AG04450 (cell line): ENCODE results near the gene RUSC1. TPM values are rescaled to one million over a fixed set of nuclear protein-coding genes. Genes with fewer than 3 reads are reported as not detected.

ENCODE experiments used
- CTCF ChIA-PET: fragments of 300-600, 350-600 bp; formaldehyde crosslinking; extraction: SDS; loops from one replicate; lab custom pipeline; 2022; ENCODE audit warnings: antibody characterized with exemption, inconsistent platforms; lab: Charles Lee
- POLR2A ChIA-PET: fragments of 350-600 bp; formaldehyde crosslinking; extraction: SDS; loops from one replicate; lab custom pipeline; 2021; ENCODE audit warnings: antibody characterized with exemption, inconsistent platforms; lab: Yijun Ruan, JAX
- DNase-seq: peaks from one replicate; pipeline ENCODE4 v3.0.0-alpha.2; 2011; ENCODE audit warnings: low read depth, low spot score
- H3K27ac ChIP-seq: one replicate; pipeline ENCODE4 v1.5.1; 2012; ENCODE audit warnings: low read depth, low read length, control low read depth
- H3K27me3 ChIP-seq: one replicate; pipeline ENCODE4 v1.6.0; 2012; ENCODE audit warnings: low read length; ENCODE audit not compliant: control insufficient read depth, insufficient read depth
- H3K4me3 ChIP-seq: 2 replicates; pipeline ENCODE4 v1.5.1; 2011; ENCODE audit warnings: mild to moderate bottlenecking, low read depth, low read length, control low read depth
- H3K9me3 ChIP-seq: 2 replicates; pipeline ENCODE4 v1.5.1; 2012; ENCODE audit warnings: low read length; ENCODE audit not compliant: control insufficient read depth, insufficient read depth
- CTCF ChIP-seq: IDR thresholded peaks from 2 replicates; pipeline ENCODE4 v1.5.1; 2011; ENCODE audit warnings: low read depth, low read length, control low read depth, inconsistent platforms
- polyA plus RNA-seq: library from polyadenylated mRNA; depleted of rRNA; stranded (reverse); fragments of >200 nt; gene quantifications from 2 replicates; pipeline ENCODE4 v1.2.3, GENCODE V29; 2011

The RUSC1 gene
- polyA plus RNA-seq, 1 experiment = 20.9 TPM

- no peak for DNase-seq
- POLR2A ChIA-PET = interaction anchor here (0.7 kb wide), 1 partner anchor 14 kb away, joined by 3 read pairs; no protein-coding TSS in a partner anchor
- no peaks in the 10 kb centered on the region; the same call in 1 of the 2 replicates for H3K9me3 ChIP-seq
- CTCF ChIA-PET = interaction anchor here (1.7 kb wide), 1 partner anchor 66 kb away, joined by 9 read pairs; no protein-coding TSS in a partner anchor
- H3K4me3 ChIP-seq = no peak overlapping the region
- H3K27ac ChIP-seq = no peak overlapping the region
- TF ChIP-seq CTCF = no peak
- no peaks in the 10 kb centered on the region for H3K27me3 ChIP-seq
Measured at GRCh38 chr1:155316922-155317321, 3.8 kb upstream of the RUSC1 start.

GRCh38 chr1:155318082-155318481 lies 2.6 kb upstream of the RUSC1 start:
- H3K4me3 ChIP-seq = no peak overlapping the region
- no peak for TF ChIP-seq CTCF
- POLR2A ChIA-PET = interaction anchor here (0.7 kb wide), 1 partner anchor 66 kb away, joined by 3 read pairs; no protein-coding TSS in a partner anchor
- H3K27ac ChIP-seq = no peak overlapping the region
- no peaks in the 10 kb centered on the region; the same call in 1 of the 2 replicates for H3K9me3 ChIP-seq
- CTCF ChIA-PET = no interaction called here
- no peaks in the 10 kb centered on the region for H3K27me3 ChIP-seq
- DNase-seq = no peak

- no peak for DNase-seq
- POLR2A ChIA-PET = no interaction called here
- no peak overlapping the region for H3K4me3 ChIP-seq
- no peaks in the 10 kb centered on the region; the same call in 1 of the 2 replicates for H3K9me3 ChIP-seq
- H3K27me3 ChIP-seq = no peaks in the 10 kb centered on the region
- CTCF ChIA-PET = interaction anchor here (1.6 kb wide), 1 partner anchor 69 kb away, joined by 9 read pairs; no protein-coding TSS in a partner anchor
- no peak overlapping the region for H3K27ac ChIP-seq
- no peak for TF ChIP-seq CTCF
Measured at GRCh38 chr1:155319536-155319935, 1.2 kb upstream of the RUSC1 start.

GRCh38 chr1:155320252-155320651 lies 442 bp upstream of the RUSC1 start:
- POLR2A ChIA-PET = interaction anchor here (0.6 to 1.2 kb wide), 2 partner anchors 8 to 40 kb away, joined by 3 to 10 read pairs; no protein-coding TSS in a partner anchor
- no peak overlapping the region for H3K27ac ChIP-seq
- TF ChIP-seq CTCF = no peak
- CTCF ChIA-PET = interaction anchor here (1.3 to 1.6 kb wide), 2 partner anchors 39 to 70 kb away, joined by 3 to 9 read pairs; no protein-coding TSS in a partner anchor
- no peaks in the 10 kb centered on the region for H3K27me3 ChIP-seq
- no peak for DNase-seq
- no peaks in the 10 kb centered on the region; the same call in 1 of the 2 replicates for H3K9me3 ChIP-seq
- peak overlapping the region; percentile 82 for H3K4me3 ChIP-seq
